HCT116 (cell line): ENCODE results near the gene PERCC1. TPM values are rescaled to one million over a fixed set of nuclear protein-coding genes. Genes with fewer than 3 reads are reported as not detected.

Experiments
- ATAC-seq: fragments of 200-7000 bp; cut with Tn5 transposase; 2 replicates; pipeline ENCODE4 v1.9.1; 2020; ENCODE audit warnings: mild to moderate bottlenecking, moderate library complexity
- BruUV-seq: library from RNA; stranded (reverse); fragments of 400-500 nt; replicated peaks from 2 replicates; lab custom pipeline; 2021; lab: Mats Ljungman, UMichigan
- CTCF ChIA-PET: fragments of 300-600 bp; sonication (Branson Sonifier 250); formaldehyde crosslinking; loops from one replicate; lab custom pipeline; 2021; ENCODE audit warnings: antibody characterized with exemption; lab: Charles Lee
- POLR2A ChIA-PET: fragments of 300-600, 350-600 bp; sonication (Branson Sonifier 250); formaldehyde crosslinking; loops from one replicate; lab custom pipeline; 2021; ENCODE audit warnings: antibody characterized with exemption; lab: Charles Lee
- RAD21 ChIA-PET, 2 experiments: fragments of 300-600 bp; sonication (Branson Sonifier 250); formaldehyde crosslinking; loops; one replicate each; lab custom pipeline; 2023; ENCODE audit warnings: low total read pairs in 2 of 2; ENCODE audit not compliant: uncharacterized antibody in 2 of 2, unreplicated experiment in 2 of 2, low non-redundant PET in 1 of 2; lab: Charles Lee
- DNase-seq: peaks from one replicate; pipeline ENCODE4 v3.0.0-alpha.2; 2010; ENCODE audit warnings: low read depth, low spot score
- H2AFZ ChIP-seq: fragments of 200-600 bp; shearing (Covaris generic), sonication (generic); 2 replicates; pipeline ENCODE4 v1.6.1; 2017; ENCODE audit warnings: low read depth, mixed run types, mixed read lengths, antibody characterized with exemption, low read length; ENCODE audit not compliant: poor library complexity, severe bottlenecking
- H3K27ac ChIP-seq: 2 replicates; pipeline ENCODE4 v1.5.1; 2012; ENCODE audit warnings: low read depth, low read length
- H3K27me3 ChIP-seq: fragments of 200-600 bp; sonication (generic); 2 replicates; pipeline ENCODE4 v1.6.1; 2016; ENCODE audit warnings: mixed run types, low read length, mixed read lengths; ENCODE audit not compliant: insufficient read depth
- H3K36me3 ChIP-seq, 2 experiments: fragments of 200-500 bp in 1 of 2; fragments of 200-600 bp in 1 of 2; sonication (Bioruptor generic) in 1 of 2; sonication (generic) in 1 of 2; 2 replicates each; pipeline versions ENCODE4 v1.5.1 to v1.6.1; 2014 to 2016; ENCODE audit warnings: low read length in 2 of 2, inconsistent platforms in 1 of 2, mixed read lengths in 1 of 2, mixed run types in 1 of 2; ENCODE audit not compliant: insufficient read depth in 2 of 2, control insufficient read depth in 1 of 2
- H3K4me1 ChIP-seq, 2 experiments: fragments of 200-600 bp in 1 of 2; sonication (generic) in 1 of 2; 2 replicates each; pipeline versions ENCODE4 v1.5.1 to v1.6.1; 2012 to 2017; ENCODE audit warnings: low read length in 2 of 2, inconsistent platforms in 1 of 2, mild to moderate bottlenecking in 1 of 2, mixed read lengths in 1 of 2, mixed run types in 1 of 2, moderate library complexity in 1 of 2; ENCODE audit not compliant: insufficient read depth in 2 of 2, control insufficient read depth in 1 of 2
- H3K4me2 ChIP-seq: fragments of 200-600 bp; sonication (generic); 2 replicates; pipeline ENCODE4 v1.6.1; 2017; ENCODE audit warnings: mixed run types, low read length, mixed read lengths
- H3K4me3 ChIP-seq, 2 experiments: fragments of 200-600 bp in 1 of 2; sonication (generic) in 1 of 2; replicated peaks in 1 of 2; 2 replicates each; pipeline ENCODE4 v1.5.1; 2011 to 2016; ENCODE audit warnings: low read length in 2 of 2, control low read depth in 1 of 2, low read depth in 1 of 2, mild to moderate bottlenecking in 1 of 2, mixed read lengths in 1 of 2, mixed run types in 1 of 2
- H3K79me2 ChIP-seq: fragments of 200-600 bp; sonication (generic); 2 replicates; pipeline ENCODE4 v1.6.1; 2017; ENCODE audit warnings: mild to moderate bottlenecking, mixed run types, low read length, moderate library complexity, mixed read lengths; ENCODE audit not compliant: insufficient read depth
- H3K9ac ChIP-seq: fragments of 200-600 bp; sonication (generic); 2 replicates; pipeline ENCODE4 v1.6.1; 2016; ENCODE audit warnings: low read length, mixed read lengths
- H3K9me2 ChIP-seq: fragments of 200-600 bp; sonication (generic), shearing (Covaris generic); 2 replicates; pipeline ENCODE4 v1.6.1; 2017; ENCODE audit warnings: mixed run types, mild to moderate bottlenecking, moderate library complexity; ENCODE audit not compliant: insufficient read depth
- H3K9me3 ChIP-seq, 2 experiments: fragments of 200-500 bp in 1 of 2; fragments of 200-600 bp in 1 of 2; sonication (Bioruptor generic) in 1 of 2; sonication (generic) in 1 of 2; 2 replicates each; pipeline ENCODE4 v1.6.1; 2014 to 2017; ENCODE audit warnings: low read length in 2 of 2, mixed read lengths in 2 of 2, inconsistent platforms in 1 of 2, low read depth in 1 of 2, mild to moderate bottlenecking in 1 of 2, mixed run types in 1 of 2, moderate library complexity in 1 of 2; ENCODE audit not compliant: control insufficient read depth in 1 of 2, insufficient read depth in 1 of 2
- H4K20me1 ChIP-seq: fragments of 200-600 bp; sonication (generic), shearing (Covaris generic); 2 replicates; pipeline ENCODE4 v1.6.1; 2017; ENCODE audit warnings: mixed run types, mild to moderate bottlenecking, moderate library complexity; ENCODE audit not compliant: insufficient read depth
- CBX3 ChIP-seq: IDR thresholded peaks from 2 replicates; pipeline ENCODE4 v1.6.1; 2012; ENCODE audit warnings: low read depth
- CEBPB ChIP-seq: IDR thresholded peaks from 2 replicates; pipeline ENCODE4 v1.6.1; 2012; ENCODE audit warnings: low read depth
- EGR1 ChIP-seq: IDR thresholded peaks from 2 replicates; pipeline ENCODE4 v1.6.1; 2012; ENCODE audit warnings: low read depth
- ELF1 ChIP-seq: IDR thresholded peaks from 2 replicates; pipeline ENCODE4 v1.6.1; 2012; ENCODE audit warnings: low read depth, borderline replicate concordance
- EZH2 ChIP-seq: fragments of 200-600 bp; sonication (generic); IDR thresholded peaks from 2 replicates; pipeline ENCODE4 v1.6.1; 2017; ENCODE audit warnings: antibody characterized with exemption, mixed run types
- FOSL1 ChIP-seq: IDR thresholded peaks from 2 replicates; pipeline ENCODE4 v1.6.1; 2012; ENCODE audit warnings: low read depth
- JUND ChIP-seq: IDR thresholded peaks from 2 replicates; pipeline ENCODE4 v1.6.1; 2012
- POLR2A ChIP-seq: IDR thresholded peaks from 2 replicates; pipeline ENCODE4 v1.7.0; 2011; ENCODE audit warnings: borderline replicate concordance; ENCODE audit not compliant: insufficient read depth, insufficient read length; ENCODE audit errors: extremely low read depth
- POLR2AphosphoS5 ChIP-seq: IDR thresholded peaks from 2 replicates; pipeline ENCODE4 v1.6.1; 2011; ENCODE audit warnings: mild to moderate bottlenecking, low read depth, low read length, moderate library complexity
- RAD21 ChIP-seq: IDR thresholded peaks from 2 replicates; pipeline ENCODE4 v1.6.1; 2012; ENCODE audit warnings: low read depth, mild to moderate bottlenecking
- REST ChIP-seq: IDR thresholded peaks from 2 replicates; pipeline ENCODE4 v1.6.1; 2012; ENCODE audit warnings: low read depth
- YY1 ChIP-seq: IDR thresholded peaks from 2 replicates; pipeline ENCODE4 v1.6.1; 2011; ENCODE audit warnings: low read length, low read depth, moderate library complexity, mild to moderate bottlenecking; ENCODE audit not compliant: insufficient replicate concordance; ENCODE audit errors: extremely low read depth
- ZFX ChIP-seq: fragments of 450-650 bp; IDR thresholded peaks from 2 replicates; pipeline ENCODE4 v1.6.1; 2017
- ZNF274 ChIP-seq: fragments of 200-500 bp; sonication (Bioruptor generic); IDR thresholded peaks from 2 replicates; pipeline ENCODE4 v1.6.1; 2014; ENCODE audit warnings: mild to moderate bottlenecking, low read depth, low read length, inconsistent platforms
- intact Hi-C: fragments of 100-400 bp; cut with micrococcal nuclease; formaldehyde crosslinking; loops from 2 replicates; pipeline ENCODE4 v1.10.0; 2022
- total RNA-seq: library from RNA; stranded (reverse); gene quantifications from one replicate; pipeline ENCODE4 v1.2.1, GENCODE V29; 2021; ENCODE audit not compliant: unreplicated experiment
- TF ChIP-seq, protein P1 (sequence below): IDR thresholded peaks from 2 replicates; pipeline ENCODE4 v1.6.1; 2012
- TF ChIP-seq, protein P2 (sequence below), 3 experiments: fragments of 200-600 bp in 1 of 3; sonication (generic) in 1 of 3; IDR thresholded peaks in 2 of 3; conservative IDR thresholded peaks in 1 of 3; 2 replicates each; pipeline ENCODE4 v1.5.1; 2012 to 2017; ENCODE audit warnings: low read depth in 2 of 3, low read length in 2 of 3, antibody characterized with exemption in 1 of 3, borderline replicate concordance in 1 of 3, control low read depth in 1 of 3, mild to moderate bottlenecking in 1 of 3, mixed read lengths in 1 of 3, mixed run types in 1 of 3, moderate library complexity in 1 of 3; ENCODE audit not compliant: insufficient read depth in 1 of 3
- TF ChIP-seq, protein P3 (sequence below): IDR thresholded peaks from 2 replicates; pipeline ENCODE4 v1.6.1; 2012

The PERCC1 gene
- total RNA-seq, 1 experiment from 2014 or later, result not detected

DNA sequence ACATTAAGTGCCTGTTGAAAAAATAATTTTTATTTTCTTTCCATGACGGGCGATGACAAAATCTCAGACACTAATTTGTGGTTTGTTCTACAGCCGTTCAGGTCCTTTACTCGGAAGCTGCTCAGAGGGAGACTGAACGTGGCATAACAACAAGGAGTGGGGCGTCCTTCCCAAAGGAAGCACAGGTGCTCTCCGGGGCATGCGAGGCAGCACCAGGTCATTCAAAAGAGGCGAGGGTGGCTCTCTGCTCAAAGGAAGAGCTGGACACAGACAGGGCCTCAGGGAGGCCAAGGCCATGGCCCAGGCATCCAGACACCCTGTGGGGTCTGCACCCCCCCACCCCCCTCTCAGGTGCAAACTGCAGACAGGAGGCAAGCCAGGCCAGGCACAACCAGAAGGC is 32.5 kb upstream of the PERCC1 start:
- intact Hi-C loops, result no loop called here
- Histone ChIP-seq H3K36me3 (no peaks in the 10 kb centered on the region), H3K79me2 (no peaks in the 10 kb centered on the region), H2AFZ (no peak overlapping the region), H3K4me2 (no peak overlapping the region), H3K27me3 (no peaks in the 10 kb centered on the region), H3K9me2 (no peaks in the 10 kb centered on the region), H3K27ac (no peak overlapping the region), H3K4me3 (no peak overlapping the region), H4K20me1 (no peaks in the 10 kb centered on the region), H3K9ac (no peak overlapping the region), H3K9me3 (no peaks in the 10 kb centered on the region), H3K4me1 (no peaks in the 10 kb centered on the region)
- no TSS peak for BruUV-seq
- ChIA-PET CTCF (no interaction called here), POLR2A (no interaction called here), RAD21 (no interaction called here)
- no peak for DNase-seq
- ATAC-seq, result no peak
- no peak for TF ChIP-seq CEBPB
- TF ChIP-seq JUND, result no peak
- TF ChIP-seq EZH2, result no peak
- no peak for TF ChIP-seq POLR2AphosphoS5
- TF ChIP-seq ELF1, result no peak
- TF ChIP-seq RAD21, result no peak
- TF ChIP-seq CBX3, result no peak
- TF ChIP-seq, protein P1, sequence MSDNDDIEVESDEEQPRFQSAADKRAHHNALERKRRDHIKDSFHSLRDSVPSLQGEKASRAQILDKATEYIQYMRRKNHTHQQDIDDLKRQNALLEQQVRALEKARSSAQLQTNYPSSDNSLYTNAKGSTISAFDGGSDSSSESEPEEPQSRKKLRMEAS, result no peak
- no peak for TF ChIP-seq EGR1
- no peak for TF ChIP-seq FOSL1
- TF ChIP-seq YY1, result no peak
- TF ChIP-seq REST, result no peak
- TF ChIP-seq ZNF274, result no peak
- no peak for TF ChIP-seq ZFX
- no peak for TF ChIP-seq POLR2A
- TF ChIP-seq, protein P2, sequence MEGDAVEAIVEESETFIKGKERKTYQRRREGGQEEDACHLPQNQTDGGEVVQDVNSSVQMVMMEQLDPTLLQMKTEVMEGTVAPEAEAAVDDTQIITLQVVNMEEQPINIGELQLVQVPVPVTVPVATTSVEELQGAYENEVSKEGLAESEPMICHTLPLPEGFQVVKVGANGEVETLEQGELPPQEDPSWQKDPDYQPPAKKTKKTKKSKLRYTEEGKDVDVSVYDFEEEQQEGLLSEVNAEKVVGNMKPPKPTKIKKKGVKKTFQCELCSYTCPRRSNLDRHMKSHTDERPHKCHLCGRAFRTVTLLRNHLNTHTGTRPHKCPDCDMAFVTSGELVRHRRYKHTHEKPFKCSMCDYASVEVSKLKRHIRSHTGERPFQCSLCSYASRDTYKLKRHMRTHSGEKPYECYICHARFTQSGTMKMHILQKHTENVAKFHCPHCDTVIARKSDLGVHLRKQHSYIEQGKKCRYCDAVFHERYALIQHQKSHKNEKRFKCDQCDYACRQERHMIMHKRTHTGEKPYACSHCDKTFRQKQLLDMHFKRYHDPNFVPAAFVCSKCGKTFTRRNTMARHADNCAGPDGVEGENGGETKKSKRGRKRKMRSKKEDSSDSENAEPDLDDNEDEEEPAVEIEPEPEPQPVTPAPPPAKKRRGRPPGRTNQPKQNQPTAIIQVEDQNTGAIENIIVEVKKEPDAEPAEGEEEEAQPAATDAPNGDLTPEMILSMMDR (IDR thresholded peaks at IDR 0.05 in 2 of 3, conservative IDR thresholded peaks at IDR 0.05 in 1 of 3; ENCODE audit: borderline replicate concordance in 1 of 3, insufficient read depth in 1 of 3, low read depth in 2 of 3, low read length in 2 of 3), result no peak
- TF ChIP-seq, protein P3, sequence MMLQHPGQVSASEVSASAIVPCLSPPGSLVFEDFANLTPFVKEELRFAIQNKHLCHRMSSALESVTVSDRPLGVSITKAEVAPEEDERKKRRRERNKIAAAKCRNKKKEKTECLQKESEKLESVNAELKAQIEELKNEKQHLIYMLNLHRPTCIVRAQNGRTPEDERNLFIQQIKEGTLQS, result no peak
